HepG2 (cell line): ENCODE results near the gene FGD6. TPM values are rescaled to one million over a fixed set of nuclear protein-coding genes. Genes with fewer than 3 reads are reported as not detected.

Source experiments
- CEBPB ChIP-seq: IDR thresholded peaks from 2 replicates; pipeline ENCODE4 v1.6.1; 2011; ENCODE audit warnings: low read depth, low read length, improper control_type of control experiment, borderline replicate concordance
- DPF2 ChIP-seq: sonication (generic); formaldehyde crosslinking; IDR thresholded peaks from 2 replicates; pipeline ENCODE4 v1.4.0; 2020; ENCODE audit warnings: mild to moderate bottlenecking, low read depth, missing genetic modification reagents, borderline replicate concordance
- GFI1 ChIP-seq: sonication (generic); formaldehyde crosslinking; IDR thresholded peaks from 2 replicates; pipeline ENCODE4 v1.5.0; 2020; ENCODE audit warnings: missing genetic modification reagents, mild to moderate bottlenecking, borderline replicate concordance
- NFKBIZ ChIP-seq: IDR thresholded peaks from 2 replicates; pipeline ENCODE4 v1.6.1; 2018; ENCODE audit warnings: missing genetic modification reagents, missing compliant biosample characterization
- NFYC ChIP-seq: IDR thresholded peaks from 2 replicates; pipeline ENCODE4 v1.6.1; 2016; ENCODE audit warnings: missing genetic modification reagents, missing compliant biosample characterization
- NKX3-1 ChIP-seq: sonication (generic); formaldehyde crosslinking; IDR thresholded peaks from 2 replicates; pipeline ENCODE4 v1.5.0; 2020; ENCODE audit warnings: missing genetic modification reagents
- PHB2 ChIP-seq: fragments of 450-650 bp; IDR thresholded peaks from 2 replicates; pipeline ENCODE4 v1.6.1; 2018; ENCODE audit not compliant: partially characterized antibody
- TCF12 ChIP-seq, 2 experiments: fragments of 450-650 bp in 1 of 2; sonication (generic) in 1 of 2; formaldehyde crosslinking in 1 of 2; IDR thresholded peaks; 2 replicates each; pipeline versions ENCODE4 v1.6.1 to v1.8.0; 2017 to 2022; ENCODE audit warnings: antibody characterized with exemption in 1 of 2, mild to moderate bottlenecking in 1 of 2, missing genetic modification reagents in 1 of 2, moderate library complexity in 1 of 2
- ZFP90 ChIP-seq: sonication (generic); formaldehyde crosslinking; IDR thresholded peaks from 2 replicates; pipeline ENCODE4 v1.8.0; 2022; ENCODE audit warnings: missing genetic modification reagents, mild to moderate bottlenecking, inconsistent platforms, borderline replicate concordance
- ZNF207 ChIP-seq: fragments of 450-650 bp; IDR thresholded peaks from 2 replicates; pipeline ENCODE4 v1.6.1; 2016; ENCODE audit warnings: antibody characterized with exemption, borderline replicate concordance
- ZNF253 ChIP-seq: sonication (generic); formaldehyde crosslinking; IDR thresholded peaks from 2 replicates; pipeline ENCODE4 v1.8.0; 2022; ENCODE audit warnings: mild to moderate bottlenecking, missing genetic modification reagents, borderline replicate concordance
- ZNF569 ChIP-seq: sonication (generic); formaldehyde crosslinking; IDR thresholded peaks from 2 replicates; pipeline ENCODE4 v1.5.0; 2020; ENCODE audit warnings: mild to moderate bottlenecking, missing genetic modification reagents, moderate library complexity, borderline replicate concordance
- ZNF616 ChIP-seq: sonication (generic); formaldehyde crosslinking; IDR thresholded peaks from 2 replicates; pipeline ENCODE4 v1.5.0; 2020; ENCODE audit warnings: low read depth, mild to moderate bottlenecking, missing genetic modification reagents
- ZNF670 ChIP-seq: sonication (generic); formaldehyde crosslinking; IDR thresholded peaks from 2 replicates; pipeline ENCODE4 v1.8.0; 2022; ENCODE audit warnings: mild to moderate bottlenecking, missing genetic modification reagents, borderline replicate concordance
- polyA plus RNA-seq, 8 experiments: library from polyadenylated mRNA; depleted of rRNA in 3 of 8; stranded (reverse) in 7 of 8; unstranded in 1 of 8; fragments of >200 nt; fragmentation: Illumina TruSeq in 4 of 8; extraction: Trizol in 4 of 8; gene quantifications; 2 replicates each; pipeline versions ENCODE4 v1.2.1 to v1.2.3, GENCODE V29; 2011 to 2016; ENCODE audit warnings: low read depth in 4 of 8, missing spikeins in 1 of 8, mixed read lengths in 1 of 8; ENCODE audit not compliant: insufficient read depth in 1 of 8
- total RNA-seq, 5 experiments: library from RNA; depleted of rRNA; stranded (reverse); fragments of >200 nt; fragmentation: Illumina TruSeq; extraction: Trizol; gene quantifications; 2 replicates each; pipeline ENCODE4 v1.2.3, GENCODE V29; 2016; ENCODE audit warnings: low read depth in 1 of 5
- TF ChIP-seq, protein P1 (sequence below): sonication (generic); formaldehyde crosslinking; conservative IDR thresholded peaks from 2 replicates; pipeline ENCODE4 v1.8.0; 2022; ENCODE audit warnings: missing genetic modification reagents
- TF ChIP-seq, protein P2 (sequence below): sonication (generic); formaldehyde crosslinking; conservative IDR thresholded peaks from 2 replicates; pipeline ENCODE4 v1.4.0; 2020; ENCODE audit warnings: missing genetic modification reagents
- TF ChIP-seq, protein P3 (sequence below): sonication (generic); formaldehyde crosslinking; IDR thresholded peaks from 2 replicates; pipeline ENCODE4 v1.4.0; 2020; ENCODE audit warnings: mild to moderate bottlenecking, missing genetic modification reagents
- TF ChIP-seq, protein P4 (sequence below): sonication (generic); formaldehyde crosslinking; IDR thresholded peaks from 2 replicates; pipeline ENCODE4 v1.4.0; 2020; ENCODE audit warnings: missing genetic modification reagents, borderline replicate concordance
- TF ChIP-seq, protein P5 (sequence below): sonication (generic); formaldehyde crosslinking; IDR thresholded peaks from 2 replicates; pipeline ENCODE4 v1.8.0; 2022; ENCODE audit warnings: mild to moderate bottlenecking, missing genetic modification reagents, moderate library complexity

Gene FGD6
- total and polyA plus RNA-seq, 2 of the 13 experiments (the other 11 are each of a cell fraction or from before 2014, with no cell fraction given): 2.2 to 4.3 TPM

DNA sequence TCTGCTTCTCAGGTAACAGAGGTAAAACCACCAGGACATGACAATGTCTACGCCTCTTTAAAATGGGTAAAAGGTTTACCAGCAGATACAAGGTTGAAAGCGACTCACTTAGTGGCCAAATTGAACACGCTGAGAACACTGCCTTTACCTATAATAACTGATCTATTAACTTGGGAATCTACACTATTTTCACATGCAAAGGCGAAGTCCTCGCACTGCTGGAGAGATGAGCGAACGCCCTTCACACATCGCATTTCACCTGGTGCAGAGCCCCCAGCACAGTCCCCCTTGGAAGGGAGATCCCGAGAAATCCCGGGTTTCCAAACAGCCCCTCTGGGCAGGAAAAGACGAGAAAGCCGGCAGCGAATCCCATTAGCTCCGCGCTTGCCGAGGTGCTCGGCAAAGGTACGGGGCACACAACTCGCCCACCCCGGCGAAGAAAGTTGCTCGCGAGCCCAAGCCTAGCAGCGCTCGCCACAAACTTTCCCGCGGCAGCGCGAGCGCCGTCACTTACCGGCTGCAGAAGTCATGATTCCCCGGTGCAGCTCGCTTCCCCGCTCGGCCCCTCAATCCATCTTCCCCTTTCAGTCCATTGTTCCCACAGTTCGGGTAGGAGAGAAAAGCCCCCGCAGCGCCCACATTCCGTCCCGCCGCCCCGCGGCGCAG, 423 bp downstream of the FGD6 start (continued):
- TF ChIP-seq, protein P1, sequence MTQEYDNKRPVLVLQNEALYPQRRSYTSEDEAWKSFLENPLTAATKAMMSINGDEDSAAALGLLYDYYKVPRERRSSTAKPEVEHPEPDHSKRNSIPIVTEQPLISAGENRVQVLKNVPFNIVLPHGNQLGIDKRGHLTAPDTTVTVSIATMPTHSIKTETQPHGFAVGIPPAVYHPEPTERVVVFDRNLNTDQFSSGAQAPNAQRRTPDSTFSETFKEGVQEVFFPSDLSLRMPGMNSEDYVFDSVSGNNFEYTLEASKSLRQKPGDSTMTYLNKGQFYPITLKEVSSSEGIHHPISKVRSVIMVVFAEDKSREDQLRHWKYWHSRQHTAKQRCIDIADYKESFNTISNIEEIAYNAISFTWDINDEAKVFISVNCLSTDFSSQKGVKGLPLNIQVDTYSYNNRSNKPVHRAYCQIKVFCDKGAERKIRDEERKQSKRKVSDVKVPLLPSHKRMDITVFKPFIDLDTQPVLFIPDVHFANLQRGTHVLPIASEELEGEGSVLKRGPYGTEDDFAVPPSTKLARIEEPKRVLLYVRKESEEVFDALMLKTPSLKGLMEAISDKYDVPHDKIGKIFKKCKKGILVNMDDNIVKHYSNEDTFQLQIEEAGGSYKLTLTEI (CRISPR knock-in tag): no peak
- TF ChIP-seq DPF2 (CRISPR knock-in tag): no peak
- TF ChIP-seq, protein P2, sequence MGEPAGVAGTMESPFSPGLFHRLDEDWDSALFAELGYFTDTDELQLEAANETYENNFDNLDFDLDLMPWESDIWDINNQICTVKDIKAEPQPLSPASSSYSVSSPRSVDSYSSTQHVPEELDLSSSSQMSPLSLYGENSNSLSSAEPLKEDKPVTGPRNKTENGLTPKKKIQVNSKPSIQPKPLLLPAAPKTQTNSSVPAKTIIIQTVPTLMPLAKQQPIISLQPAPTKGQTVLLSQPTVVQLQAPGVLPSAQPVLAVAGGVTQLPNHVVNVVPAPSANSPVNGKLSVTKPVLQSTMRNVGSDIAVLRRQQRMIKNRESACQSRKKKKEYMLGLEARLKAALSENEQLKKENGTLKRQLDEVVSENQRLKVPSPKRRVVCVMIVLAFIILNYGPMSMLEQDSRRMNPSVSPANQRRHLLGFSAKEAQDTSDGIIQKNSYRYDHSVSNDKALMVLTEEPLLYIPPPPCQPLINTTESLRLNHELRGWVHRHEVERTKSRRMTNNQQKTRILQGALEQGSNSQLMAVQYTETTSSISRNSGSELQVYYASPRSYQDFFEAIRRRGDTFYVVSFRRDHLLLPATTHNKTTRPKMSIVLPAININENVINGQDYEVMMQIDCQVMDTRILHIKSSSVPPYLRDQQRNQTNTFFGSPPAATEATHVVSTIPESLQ: no peak
- TF ChIP-seq, protein P3, sequence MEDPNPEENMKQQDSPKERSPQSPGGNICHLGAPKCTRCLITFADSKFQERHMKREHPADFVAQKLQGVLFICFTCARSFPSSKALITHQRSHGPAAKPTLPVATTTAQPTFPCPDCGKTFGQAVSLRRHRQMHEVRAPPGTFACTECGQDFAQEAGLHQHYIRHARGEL (CRISPR knock-in tag): peak; percentile 64; the same call in 1 of the 2 replicates
- TF ChIP-seq NFKBIZ: no peak
- no peak for TF ChIP-seq PHB2
- TF ChIP-seq ZNF207: no peak
- TF ChIP-seq, protein P4, sequence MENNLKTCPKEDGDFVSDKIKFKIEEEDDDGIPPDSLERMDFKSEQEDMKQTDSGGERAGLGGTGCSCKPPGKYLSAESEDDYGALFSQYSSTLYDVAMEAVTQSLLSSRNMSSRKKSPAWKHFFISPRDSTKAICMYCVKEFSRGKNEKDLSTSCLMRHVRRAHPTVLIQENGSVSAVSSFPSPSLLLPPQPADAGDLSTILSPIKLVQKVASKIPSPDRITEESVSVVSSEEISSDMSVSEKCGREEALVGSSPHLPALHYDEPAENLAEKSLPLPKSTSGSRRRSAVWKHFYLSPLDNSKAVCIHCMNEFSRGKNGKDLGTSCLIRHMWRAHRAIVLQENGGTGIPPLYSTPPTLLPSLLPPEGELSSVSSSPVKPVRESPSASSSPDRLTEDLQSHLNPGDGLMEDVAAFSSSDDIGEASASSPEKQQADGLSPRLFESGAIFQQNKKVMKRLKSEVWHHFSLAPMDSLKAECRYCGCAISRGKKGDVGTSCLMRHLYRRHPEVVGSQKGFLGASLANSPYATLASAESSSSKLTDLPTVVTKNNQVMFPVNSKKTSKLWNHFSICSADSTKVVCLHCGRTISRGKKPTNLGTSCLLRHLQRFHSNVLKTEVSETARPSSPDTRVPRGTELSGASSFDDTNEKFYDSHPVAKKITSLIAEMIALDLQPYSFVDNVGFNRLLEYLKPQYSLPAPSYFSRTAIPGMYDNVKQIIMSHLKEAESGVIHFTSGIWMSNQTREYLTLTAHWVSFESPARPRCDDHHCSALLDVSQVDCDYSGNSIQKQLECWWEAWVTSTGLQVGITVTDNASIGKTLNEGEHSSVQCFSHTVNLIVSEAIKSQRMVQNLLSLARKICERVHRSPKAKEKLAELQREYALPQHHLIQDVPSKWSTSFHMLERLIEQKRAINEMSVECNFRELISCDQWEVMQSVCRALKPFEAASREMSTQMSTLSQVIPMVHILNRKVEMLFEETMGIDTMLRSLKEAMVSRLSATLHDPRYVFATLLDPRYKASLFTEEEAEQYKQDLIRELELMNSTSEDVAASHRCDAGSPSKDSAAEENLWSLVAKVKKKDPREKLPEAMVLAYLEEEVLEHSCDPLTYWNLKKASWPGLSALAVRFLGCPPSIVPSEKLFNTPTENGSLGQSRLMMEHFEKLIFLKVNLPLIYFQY (CRISPR knock-in tag): 0 out of 2 replicates have a peak, but pooled peaks have one; percentile 11
- TF ChIP-seq GFI1: peak; percentile 49; the same call in 1 of the 2 replicates
- TF ChIP-seq NKX3-1 (CRISPR knock-in tag): peak; percentile 52; the same call in 1 of the 2 replicates
- TF ChIP-seq NFYC: no peak
- TF ChIP-seq ZFP90 (CRISPR knock-in tag): no peak; the same call in 1 of the 2 replicates
- TF ChIP-seq ZNF569 (CRISPR knock-in tag): no peak
- no peak for TF ChIP-seq CEBPB
- TF ChIP-seq ZNF616 (CRISPR knock-in tag): no peak
- TF ChIP-seq ZNF670: no peak
- TF ChIP-seq, protein P5, sequence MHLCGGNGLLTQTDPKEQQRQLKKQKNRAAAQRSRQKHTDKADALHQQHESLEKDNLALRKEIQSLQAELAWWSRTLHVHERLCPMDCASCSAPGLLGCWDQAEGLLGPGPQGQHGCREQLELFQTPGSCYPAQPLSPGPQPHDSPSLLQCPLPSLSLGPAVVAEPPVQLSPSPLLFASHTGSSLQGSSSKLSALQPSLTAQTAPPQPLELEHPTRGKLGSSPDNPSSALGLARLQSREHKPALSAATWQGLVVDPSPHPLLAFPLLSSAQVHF (CRISPR knock-in tag): no peak
- TF ChIP-seq ZNF253 (CRISPR knock-in tag): no peak
- no peak for TF ChIP-seq TCF12 (IDR thresholded peaks at IDR 0.05)
- TF ChIP-seq TCF12 (CRISPR knock-in tag; IDR thresholded peaks at IDR 0.05): 0 out of 2 replicates have a peak, but pooled peaks have one; percentile 43
